SU-DHL-6 (cell line): ENCODE data around the gene IL1RL1.
"Not testable (repeated sequence)": the region's sequence is repeated elsewhere in the genome, so short reads cannot be mapped to it uniquely, and the experiment has no call there.

ENCODE experiments used
- EZH2phosphoT487 ChIP-seq: fragments of 200-600 bp; sonication (generic), shearing (Covaris generic); conservative IDR thresholded peaks from 2 replicates; pipeline ENCODE4 v1.6.1; 2018; ENCODE audit warnings: mild to moderate bottlenecking, antibody characterized with exemption, low read length, moderate library complexity, mixed read lengths
- TF ChIP-seq, protein P1 (sequence below): fragments of 200-600 bp; sonication (generic); IDR thresholded peaks from one replicate; pipeline ENCODE4 v1.5.1; 2017; ENCODE audit warnings: antibody characterized with exemption, mild to moderate bottlenecking, low read length, moderate library complexity; ENCODE audit not compliant: insufficient read depth, poor library complexity, severe bottlenecking

DNA sequence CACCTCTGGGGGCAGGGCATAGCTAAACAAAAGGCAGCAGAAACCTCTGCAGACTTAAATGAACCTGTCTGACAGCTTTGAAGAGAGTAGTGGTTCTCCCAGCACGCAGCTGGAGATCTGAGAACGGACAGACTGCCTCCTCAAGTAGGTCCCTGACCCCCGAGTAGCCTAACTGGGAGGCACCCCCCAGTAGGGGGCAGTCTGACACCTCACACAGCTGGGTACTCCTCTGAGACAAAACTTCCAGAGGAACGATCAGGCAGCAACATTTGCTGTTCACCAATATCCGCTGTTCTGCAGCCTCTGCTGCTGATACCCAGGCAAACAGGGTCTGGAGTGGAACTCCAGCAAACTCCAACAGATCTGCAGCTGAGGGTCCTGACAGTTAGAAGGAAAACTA is 13.6 kb downstream of the IL1RL1 start:
- TF ChIP-seq, protein P1, sequence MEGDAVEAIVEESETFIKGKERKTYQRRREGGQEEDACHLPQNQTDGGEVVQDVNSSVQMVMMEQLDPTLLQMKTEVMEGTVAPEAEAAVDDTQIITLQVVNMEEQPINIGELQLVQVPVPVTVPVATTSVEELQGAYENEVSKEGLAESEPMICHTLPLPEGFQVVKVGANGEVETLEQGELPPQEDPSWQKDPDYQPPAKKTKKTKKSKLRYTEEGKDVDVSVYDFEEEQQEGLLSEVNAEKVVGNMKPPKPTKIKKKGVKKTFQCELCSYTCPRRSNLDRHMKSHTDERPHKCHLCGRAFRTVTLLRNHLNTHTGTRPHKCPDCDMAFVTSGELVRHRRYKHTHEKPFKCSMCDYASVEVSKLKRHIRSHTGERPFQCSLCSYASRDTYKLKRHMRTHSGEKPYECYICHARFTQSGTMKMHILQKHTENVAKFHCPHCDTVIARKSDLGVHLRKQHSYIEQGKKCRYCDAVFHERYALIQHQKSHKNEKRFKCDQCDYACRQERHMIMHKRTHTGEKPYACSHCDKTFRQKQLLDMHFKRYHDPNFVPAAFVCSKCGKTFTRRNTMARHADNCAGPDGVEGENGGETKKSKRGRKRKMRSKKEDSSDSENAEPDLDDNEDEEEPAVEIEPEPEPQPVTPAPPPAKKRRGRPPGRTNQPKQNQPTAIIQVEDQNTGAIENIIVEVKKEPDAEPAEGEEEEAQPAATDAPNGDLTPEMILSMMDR, result not testable (repeated sequence)
- TF ChIP-seq EZH2phosphoT487, result not testable (repeated sequence)
